Kasumi-1 (cell line): ENCODE measurements around the gene XCL1.

Experiments used
- DNase-seq, 2 experiments: peaks; one replicate each; lab custom pipeline; 2025; lab: John Stamatoyannopoulos, UW

Gene XCL1

DNA sequence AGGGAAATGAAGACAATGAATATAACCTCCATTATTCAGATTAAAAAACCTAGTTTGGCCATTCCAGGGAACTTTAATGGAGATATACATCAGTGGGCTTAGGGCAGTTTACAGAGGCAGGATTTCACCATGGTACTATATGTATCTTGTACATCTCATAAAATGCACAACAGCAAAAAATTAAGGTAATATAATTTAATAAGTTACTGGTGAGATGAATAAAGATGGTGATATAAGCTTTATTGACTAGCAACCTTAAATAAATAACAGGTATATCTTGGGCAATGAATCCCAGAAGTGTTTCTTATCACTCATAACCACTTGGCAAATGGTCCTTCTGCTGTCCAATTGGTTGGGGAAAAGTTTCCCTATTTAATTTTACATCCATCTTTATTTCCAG lies 29.0 kb downstream of the XCL1 start:
- no peak for DNase-seq

DNA sequence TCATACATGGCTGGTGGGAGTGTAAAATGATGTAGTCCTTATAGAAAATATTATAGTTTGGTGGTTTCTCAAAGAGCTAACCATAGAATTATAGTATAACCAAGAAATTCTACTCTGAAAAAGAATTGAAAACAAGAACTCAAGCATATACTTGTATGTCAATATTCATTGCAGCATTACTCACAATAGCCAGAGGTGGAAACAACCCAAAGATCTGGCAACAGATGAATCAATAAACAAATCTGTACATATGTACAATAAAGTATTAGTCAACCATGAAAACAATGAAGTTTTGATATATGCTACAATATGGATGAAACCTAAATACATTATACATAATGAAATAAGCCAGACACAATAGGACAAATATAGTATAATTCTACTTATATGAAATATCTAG lies 29.7 kb downstream of the XCL1 start:
- no peak for DNase-seq

DNA sequence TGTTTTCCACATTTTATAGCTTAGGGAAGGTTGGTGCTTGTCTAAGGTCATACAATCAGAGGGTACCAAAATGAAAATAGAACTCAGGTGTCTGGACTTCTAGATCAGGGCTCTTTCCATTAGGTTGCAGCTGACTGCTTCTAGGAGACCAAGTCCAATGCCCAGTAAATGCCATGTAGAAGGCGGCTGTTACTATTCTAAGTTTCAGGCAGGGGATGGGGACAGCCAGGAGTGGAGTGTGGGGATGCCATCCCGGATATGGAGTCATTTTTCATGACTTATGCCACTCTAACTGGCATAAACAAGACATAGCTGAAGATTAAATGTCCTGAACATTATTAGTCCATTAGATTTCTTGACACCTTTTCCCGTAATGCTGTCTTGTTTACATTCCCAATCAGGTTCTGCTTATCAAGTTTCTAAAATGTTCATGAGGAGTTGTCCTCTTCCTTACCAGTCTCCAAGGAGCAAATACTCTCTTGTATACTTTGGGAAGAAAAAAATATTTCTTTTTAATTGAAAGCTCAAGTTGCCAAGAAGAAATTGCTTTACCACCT lies 31.5 kb downstream of the XCL1 start:
- DNase-seq: no peak

DNA sequence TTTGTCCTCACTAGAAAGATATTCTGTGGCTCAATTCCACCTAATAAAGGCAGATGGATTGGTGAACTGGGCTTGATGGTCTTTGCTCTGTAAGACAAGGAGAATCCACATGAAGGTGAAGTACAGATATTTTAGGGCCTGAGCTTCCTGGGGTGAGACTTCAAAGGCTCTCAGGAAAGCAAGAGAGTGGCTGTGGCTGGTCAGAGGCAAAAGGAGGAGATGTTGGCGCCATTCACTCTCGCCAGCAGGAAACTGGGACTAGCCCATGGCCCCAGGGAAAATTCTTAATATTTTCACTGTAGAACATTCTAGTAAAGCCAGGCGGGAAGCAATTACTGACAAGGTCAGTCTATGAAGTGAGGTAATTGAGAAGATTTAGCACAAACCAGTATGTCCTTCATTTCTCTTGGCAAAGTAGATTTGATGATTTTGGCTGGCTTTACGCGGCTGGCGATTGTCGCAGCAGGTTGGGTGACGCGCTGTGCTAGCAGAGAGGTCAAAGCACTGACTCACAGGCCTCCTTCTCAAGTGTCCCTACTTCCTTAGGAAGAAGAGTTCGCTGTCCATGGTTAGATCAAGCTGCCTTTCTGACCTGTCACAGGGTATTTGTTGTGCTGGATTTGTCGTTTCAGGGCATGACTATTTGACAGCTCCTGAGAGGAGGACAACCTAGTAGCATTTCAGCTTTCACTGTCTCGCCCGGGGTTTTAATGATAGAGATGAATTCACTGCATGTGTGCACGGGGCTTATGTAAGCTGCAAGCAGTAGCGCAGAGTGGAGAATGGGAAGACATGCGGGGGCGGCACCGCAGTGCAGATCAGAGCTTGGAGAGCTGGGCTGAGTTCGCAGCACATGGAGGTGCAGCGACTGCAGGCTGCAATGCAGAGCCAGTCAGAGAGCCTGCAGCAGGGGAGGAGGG lies 32.7 kb downstream of the XCL1 start:
- DNase-seq: peak in 1 of 2 experiments; percentile 14

DNA sequence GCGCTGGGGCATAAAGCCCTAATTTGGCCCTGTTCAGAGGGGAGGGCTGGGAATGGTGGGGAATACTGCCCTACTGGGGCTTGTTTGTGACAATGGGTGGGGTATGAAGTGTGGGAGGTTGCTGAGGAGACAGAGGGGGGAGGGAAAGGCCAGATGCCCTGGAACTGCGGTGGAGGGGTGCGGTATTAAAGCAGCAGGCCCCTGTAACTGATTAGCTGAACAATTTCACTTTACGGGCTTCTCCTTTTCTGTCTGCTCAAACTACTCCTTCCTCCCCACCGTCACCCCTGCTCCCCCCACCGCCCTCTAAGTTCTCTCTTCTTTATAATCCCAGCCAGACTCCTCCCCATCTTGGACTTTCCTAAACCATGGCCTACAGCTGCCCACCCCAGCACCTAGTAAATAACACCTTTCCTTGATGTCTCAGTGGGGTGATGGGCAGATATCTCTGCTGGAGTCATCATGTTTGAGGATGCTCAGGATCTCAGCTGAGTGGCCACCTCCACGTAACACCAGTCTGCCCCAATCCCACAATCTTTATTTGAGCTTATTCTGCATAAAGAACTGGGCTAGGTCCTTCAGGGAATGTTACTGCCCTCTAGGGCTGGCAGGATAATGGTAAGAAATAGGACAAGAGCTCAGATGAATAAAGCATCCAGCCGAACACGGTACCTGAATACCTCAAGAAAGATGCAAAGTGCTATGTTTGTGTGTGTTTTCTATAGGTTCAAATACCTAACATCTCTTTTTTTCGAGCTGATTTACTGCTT lies 33.5 kb downstream of the XCL1 start:
- DNase-seq: no peak

DNA sequence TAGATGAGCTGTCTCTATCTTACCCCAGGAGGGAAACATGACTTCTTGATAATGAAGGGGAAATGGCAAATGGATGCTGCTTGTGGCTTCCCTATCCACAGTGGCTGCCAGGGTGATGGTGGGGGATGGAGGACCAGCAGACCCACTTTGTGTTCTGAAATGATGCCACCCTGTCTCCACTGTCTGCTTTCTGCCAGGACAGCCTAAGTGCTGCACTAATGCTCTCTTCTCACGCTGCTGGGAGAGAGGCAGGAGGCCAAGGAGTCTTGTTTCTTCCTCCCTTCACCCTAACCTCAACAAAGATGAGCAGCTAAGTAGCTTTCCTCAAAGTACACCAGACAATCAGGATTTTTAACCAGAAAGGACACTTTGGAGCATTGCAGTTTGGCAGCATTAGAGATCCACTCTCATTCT lies 36.6 kb downstream of the XCL1 start:
- no peak for DNase-seq

DNA sequence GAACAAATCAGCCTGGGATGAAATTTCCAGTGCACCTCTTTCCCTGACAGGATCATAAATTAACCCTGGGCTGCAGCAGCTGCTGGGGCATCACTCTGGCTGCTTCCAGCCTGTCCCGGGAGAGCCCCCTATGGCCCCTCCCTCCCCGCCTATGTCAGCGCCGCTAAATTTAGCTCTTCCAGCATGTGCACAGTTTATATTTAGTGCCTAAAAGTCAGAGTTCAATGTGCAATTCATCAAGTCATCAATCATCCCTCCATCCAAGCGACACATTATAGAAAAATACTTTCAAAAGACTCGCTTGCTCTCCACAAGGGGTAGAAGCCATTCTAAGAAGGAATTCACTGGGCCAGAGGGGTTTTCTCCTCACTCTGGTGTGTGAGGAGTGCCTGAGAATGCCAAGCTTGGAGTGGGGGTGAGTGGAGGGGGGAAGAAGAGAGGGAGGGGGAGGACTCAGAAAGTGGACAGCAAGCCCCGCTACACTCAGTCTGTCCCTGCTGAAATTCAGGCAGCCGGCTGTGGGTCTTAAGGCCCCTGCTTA lies 37.4 kb downstream of the XCL1 start:
- DNase-seq: no peak

DNA sequence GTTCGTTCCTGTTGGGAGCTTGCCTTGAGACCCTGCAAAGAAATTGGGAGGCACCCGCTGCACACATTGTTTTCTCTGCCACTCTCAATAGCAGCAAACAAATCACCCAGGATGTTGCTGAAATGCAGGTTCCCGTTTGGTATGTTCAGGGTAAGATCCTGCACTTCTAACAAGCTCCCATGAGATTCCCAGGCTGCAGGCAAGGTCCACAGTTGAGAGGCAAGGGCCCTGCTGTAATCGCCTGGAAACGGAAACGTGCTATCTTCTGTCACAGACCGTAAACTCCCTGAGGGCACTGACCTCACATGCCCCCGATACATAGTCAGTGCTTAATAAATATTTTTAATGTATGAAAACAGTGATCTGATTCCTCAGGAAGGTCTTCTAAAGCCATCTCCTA lies 37.8 kb downstream of the XCL1 start:
- DNase-seq: no peak

DNA sequence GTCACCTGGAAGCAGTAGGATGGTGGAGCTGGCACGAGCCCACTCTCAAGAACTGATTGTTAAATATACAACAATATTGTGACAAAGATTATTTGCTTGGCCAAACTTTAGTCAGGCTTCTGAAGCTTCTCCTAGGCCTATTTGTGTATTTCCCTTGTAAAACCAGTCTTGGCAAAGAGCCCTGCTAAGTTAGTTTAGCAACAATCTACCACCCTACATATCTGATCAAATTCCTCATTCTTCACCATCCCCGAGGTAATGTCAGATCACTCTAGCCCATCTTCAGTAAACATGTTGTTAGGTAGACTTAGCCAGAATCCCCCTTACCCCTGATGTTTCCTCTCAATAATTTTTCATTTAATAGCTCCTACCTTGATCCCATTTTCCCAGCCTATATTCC lies 39.6 kb downstream of the XCL1 start:
- no peak for DNase-seq

DNA sequence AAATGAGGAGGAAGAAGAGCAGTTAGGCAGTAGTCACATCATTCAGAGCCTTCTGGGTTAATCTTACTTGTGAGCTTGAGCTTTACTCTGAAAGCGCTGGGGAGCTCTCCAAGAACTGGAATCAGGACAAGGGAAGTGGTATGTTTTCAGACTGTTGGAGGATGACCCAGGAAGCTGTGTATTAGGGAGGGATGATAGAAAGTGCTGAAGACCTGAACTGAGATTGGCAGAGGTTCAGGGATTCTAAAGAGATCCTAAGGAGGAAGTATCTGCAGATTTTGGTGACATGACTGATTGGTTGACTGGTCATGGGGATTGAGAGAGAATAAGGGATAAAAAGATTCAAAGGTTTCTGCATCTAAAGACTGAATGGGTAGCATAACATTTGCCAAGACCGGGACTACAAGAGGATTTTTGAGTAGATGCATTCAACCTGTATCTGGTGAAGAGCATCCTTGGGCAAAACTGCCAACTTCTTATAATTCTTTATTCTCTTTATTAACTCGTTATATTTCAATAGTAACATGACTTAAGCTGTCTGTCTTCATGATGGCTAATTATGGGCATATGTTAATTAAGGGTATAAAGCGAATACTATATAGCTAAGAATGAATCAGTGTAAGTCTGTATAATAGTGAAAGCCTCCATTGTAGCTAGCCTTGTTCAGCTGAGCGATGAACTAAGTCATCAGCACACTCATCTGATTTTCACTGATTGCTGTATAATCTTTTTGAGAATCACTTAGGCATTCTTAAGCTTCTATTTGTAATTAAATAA lies 41.8 kb downstream of the XCL1 start:
- DNase-seq: no peak

DNA sequence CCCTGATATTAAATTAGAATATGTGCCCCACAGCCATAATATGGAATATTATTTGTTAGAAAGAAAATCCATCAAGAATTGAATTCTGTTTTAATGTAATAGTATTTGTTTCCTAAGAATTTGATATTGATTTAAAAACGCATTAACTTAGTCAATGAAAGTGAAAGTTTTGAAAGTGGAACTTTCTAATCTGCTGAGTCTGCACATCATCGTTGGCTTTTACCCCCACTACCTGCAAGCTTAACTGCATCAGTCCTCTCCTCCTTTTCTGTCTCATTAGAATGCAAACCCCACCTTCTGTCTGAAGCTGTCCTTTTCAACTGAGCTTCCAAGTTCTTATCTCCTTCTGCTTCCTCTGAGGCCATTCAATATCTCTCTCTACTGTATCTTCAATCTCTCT lies 42.5 kb downstream of the XCL1 start:
- no peak for DNase-seq

DNA sequence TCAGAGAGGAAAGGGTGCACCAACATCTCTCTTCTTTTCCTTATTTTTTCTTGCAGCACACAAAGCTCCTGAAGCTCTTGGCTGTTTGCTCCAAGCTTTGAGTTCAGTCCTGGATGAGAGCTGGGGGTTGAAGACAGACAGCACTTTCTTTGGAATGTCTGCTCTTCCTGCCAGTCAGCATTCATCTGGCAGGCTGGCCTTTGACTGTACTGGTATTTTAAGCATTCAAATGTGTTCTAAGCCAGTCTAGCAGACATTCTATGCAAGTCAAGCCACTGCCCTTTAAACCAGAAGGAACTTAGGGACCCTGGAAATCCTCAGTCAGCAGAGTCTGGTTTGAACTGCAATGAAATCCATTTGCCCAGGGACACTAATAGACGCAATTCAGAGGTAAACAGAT lies 45.0 kb downstream of the XCL1 start:
- no peak for DNase-seq

DNA sequence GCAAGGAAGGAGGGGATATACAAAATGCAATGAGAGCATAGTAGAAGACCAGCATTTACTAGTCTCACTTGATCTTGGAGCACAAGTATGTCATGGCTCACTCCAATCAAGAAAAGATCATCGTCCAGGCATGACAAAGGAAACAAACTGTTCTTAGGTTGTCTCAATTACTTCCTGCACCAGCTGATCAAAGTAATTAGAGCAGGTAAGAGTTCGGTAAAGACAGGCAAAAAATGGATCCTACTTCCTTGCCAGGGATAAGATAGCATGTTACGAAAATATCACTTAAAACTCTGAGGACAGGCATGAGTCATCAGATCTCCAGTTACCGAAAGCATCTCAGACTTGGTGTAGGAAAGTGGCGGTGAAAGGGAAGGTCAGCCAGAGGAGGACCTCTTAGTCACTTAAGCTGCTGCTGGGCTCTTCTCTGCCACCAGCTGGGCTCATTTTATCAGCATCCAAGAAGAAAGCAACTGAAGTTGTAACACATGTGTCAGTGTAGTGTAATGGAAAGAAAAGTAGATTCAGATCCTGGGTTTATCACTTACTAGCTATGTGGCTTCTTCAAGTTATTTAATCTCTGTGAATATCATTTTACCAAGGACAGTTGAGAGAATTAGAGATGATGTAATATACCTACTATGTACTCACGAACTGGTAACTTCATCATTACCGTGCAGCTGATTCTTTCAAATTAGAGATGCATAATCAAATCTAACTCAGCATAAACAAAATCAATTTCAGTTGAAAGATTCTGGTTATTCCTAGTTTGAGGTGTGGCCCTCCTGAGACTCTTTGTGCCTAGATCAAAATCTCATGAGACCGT lies 46.8 kb downstream of the XCL1 start:
- no peak for DNase-seq

DNA sequence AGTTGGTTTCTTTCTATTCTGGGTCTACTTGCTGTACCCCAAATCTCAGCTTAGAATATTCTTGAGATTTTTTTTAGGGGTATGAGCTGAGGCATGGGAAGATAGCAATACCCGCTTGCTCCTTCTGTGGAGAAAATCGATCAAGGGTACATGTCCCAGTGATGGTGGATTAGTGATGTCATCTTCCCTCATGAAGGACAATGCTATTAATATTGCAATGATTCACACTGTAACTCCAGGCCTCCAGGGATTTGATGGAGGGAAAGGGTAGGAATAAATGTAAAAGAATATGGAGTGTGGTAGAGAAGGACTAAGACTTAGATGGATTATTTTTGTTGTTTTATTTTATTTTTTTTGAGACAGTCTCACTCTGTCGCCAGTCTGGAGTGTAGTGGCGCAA lies 47.4 kb downstream of the XCL1 start:
- no peak for DNase-seq

DNA sequence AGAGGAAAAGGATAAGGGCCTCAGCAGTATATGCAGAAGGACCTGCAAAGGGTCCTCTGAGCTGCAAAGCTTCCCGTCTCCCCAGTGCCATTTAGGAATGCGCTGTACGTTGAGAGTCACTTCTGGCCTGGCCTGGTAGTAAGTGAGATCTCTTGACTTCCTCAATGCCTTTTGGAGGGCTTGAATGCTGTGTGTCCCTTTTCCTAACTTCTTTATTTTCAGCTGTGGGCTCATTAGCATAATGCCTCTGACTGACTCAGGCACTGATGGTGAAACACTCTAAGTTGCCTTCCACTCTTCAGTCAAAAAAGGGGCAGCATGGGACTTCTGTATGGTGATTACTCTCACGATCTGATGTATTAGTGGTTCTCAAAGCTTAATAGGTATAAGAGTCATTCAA lies 49.9 kb downstream of the XCL1 start:
- DNase-seq: peak; percentile 29 to 39

DNA sequence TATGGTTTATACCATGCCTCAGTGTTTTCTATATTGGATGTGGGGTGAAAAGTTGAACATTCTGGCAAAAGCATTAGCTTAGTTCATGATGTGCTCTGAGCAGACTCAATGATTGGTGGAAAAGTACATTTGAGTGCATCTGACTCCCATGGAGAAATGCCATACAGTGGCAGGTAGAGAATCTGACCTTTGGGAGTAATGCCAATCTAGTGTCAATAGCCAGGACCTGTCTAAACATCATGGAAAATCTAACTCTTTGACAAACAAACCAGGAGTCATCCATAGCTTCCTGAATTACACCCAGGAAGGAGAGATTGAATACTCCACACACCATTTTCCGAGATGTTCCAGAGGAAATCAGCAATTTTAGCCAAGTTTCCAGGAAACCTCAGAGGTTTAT lies 51.0 kb downstream of the XCL1 start:
- no peak for DNase-seq

DNA sequence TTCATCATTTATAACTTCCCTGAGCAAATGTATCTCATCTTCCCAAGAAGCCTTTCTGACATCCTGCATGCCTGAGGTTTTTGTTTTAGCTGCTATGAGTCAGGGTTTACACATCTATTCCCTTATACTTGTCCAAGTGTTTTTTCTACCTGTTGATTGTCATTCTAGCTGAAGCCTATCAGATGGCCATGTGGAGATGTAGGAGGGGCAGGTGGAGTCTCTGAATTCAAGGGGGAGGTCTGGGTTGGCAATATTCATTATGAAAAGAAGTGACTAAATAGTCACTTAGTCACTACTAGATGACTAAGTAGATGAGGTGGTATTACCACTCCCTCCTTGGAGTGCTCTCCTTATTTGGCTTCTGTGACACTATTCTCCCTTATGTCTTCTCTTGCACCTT lies 52.4 kb downstream of the XCL1 start:
- DNase-seq: no peak

DNA sequence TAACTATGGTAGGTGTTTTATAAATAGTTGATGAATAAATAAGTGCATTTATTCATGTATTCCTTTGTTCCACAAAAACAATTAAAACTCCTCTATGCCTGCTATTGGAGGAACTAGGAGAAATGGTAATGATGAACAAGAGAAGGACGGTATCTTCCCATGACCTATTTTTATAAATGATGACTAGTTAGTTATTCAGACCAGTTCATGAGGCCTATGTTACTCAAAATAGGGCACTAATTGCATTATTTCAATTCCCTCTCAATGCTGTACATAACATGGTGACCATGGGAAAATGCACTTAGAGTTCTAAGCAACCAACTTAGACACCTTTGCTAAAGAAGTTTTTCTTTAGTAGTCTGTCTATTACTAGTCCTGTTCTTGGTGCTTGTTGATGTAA lies 53.1 kb downstream of the XCL1 start:
- DNase-seq: no peak
